NCI-H1930 (cell line): ENCODE data around the gene HMMR.
"Not testable (repeated sequence)": the region's sequence is repeated elsewhere in the genome, so short reads cannot be mapped to it uniquely, and the experiment has no call there.

Experiments used
- DNase-seq, 2 experiments: peaks; one replicate each; lab custom pipeline; 2025; lab: John Stamatoyannopoulos, UW

The HMMR gene

GRCh38 chr5:163508753-163509152, 48.3 kb downstream of the HMMR start:
- DNase-seq = no peak

- DNase-seq = no peak
These were observed 49.0 kb downstream of the HMMR start for GRCh38 chr5:163509291-163509951.

DNA sequence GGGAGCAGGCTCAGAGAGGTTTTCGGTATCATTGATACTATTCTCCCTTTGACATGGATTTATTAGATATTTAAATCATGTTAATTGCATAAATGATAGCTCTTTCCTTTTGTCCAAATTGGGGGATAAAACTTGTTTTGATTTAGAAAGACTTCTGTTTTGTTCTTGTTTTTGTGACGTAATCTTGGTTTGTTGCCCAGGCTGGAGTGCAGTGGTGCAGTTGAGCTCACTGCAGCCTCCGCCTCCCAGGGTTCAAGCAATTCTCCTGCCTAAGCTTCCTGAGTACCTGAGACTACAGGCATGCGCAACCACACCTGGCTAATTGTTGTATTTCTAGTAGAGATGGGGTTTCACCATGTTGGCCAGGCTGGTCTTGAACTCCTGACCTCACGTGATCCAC, 52.1 kb downstream of the HMMR start:
- no peak for DNase-seq

GRCh38 chr5:163525096-163525495, 64.7 kb downstream of the HMMR start:
- DNase-seq = no peak

DNA sequence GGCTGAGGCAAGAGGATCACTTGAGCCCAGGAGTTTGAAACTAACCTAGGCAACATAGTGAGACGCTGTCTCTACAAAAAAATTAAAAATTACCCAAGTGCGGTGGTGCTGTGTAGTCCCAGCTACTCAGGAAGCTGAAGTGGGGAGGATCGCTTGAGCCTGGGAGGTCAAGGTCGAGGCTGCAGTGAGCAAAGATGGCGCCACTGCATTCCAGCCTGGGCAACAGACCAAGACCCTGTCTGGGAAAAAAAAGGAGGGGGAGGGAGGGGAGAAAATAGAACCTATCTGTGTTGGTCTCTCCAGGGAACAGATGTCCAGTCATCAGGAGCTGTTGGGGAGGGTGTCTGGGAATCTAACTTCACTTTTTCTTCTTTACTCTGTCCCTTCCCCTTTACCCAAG, 69.3 kb downstream of the HMMR start:
- no peak for DNase-seq

- DNase-seq = no peak
These were observed 70.8 kb downstream of the HMMR start for GRCh38 chr5:163531272-163531671.

DNA sequence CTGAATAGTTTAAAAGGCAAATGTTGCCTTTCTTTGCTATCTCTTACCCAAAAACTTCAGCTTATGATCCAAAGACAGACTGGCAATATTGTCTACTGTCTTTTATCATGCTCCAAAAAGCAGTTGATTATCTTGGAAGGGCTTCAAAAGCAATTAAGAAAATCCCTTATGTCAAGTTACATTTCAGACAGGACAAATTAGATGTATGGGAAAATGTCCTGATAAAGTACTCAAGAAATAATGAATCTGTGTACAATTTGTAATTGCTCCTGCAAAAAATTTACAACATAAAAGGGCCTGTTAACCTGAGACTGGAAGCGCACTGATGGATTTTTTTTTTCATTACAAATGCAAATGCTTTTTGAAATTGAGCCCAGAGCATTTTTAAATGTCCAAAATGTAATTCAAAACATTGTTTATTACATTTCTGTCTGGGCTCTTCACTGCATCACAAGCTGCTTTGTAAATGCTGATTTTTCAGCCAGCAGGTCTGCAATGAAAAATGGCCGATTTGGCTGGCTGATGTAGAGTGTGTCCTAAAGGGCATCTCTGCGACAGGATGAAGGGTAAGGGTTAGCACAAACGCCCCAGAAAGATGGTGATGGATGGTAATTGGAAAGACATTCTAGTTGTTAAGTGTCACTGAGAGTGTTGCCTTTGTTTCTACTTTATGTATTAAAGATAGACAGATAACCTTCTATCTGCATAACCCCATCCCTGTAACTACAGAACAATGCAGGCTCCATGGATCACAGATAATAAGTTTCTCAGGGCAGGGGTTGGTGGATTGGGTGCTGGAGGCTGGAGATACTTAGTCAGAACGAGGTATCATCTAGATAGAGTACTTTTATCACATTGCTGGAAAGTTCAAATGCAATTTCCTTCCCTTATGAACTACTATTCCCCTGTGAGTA, 72.0 kb downstream of the HMMR start:
- DNase-seq = no peak

DNA sequence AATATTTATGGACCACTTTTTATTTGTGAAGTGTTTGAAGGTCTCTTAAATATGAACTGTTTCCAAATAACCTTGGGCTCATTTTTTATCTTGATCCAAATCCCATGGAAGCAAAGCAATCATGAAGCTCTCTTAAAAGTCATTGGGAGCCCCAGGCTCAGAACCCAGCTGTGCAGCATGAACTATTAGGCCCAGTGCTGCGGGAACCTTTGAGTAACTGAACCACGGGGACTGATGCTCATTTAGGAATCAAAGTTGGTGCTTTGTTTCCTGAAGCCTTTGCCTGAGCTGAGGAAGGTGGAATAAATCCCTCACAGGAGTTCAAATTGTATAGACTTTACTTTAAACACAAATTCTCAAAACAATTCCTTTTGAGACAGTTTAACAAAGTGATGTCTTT, 72.8 kb downstream of the HMMR start:
- DNase-seq = no peak

DNA sequence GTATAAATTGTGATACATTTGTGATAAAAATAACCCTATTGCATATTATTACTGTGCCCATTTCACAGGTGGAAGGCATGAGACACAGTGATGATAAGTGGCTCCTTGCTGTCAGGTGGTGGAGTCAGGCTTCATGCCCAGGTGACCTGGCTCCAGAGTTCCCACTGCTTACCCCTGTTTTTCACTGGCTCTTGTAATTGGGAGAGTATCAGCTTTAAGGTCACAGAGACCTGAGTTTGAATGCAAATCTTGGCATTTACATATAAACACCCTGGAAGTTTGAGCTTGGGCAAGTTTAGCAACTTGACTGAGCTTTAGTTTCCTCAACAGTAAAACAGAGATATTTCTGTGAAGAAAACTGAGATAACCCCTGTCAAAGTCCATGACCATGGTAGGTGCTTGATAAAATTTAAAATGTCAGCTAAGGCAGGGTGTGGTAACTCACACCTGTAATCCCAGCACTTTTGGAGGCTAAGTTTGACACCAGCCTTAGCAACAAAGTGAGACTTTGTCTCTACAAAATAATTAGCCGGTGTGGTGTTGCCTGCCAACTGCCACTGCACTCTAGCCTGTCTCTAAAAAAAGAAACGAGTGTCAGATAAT, 74.2 kb downstream of the HMMR start:
- DNase-seq = no peak

DNA sequence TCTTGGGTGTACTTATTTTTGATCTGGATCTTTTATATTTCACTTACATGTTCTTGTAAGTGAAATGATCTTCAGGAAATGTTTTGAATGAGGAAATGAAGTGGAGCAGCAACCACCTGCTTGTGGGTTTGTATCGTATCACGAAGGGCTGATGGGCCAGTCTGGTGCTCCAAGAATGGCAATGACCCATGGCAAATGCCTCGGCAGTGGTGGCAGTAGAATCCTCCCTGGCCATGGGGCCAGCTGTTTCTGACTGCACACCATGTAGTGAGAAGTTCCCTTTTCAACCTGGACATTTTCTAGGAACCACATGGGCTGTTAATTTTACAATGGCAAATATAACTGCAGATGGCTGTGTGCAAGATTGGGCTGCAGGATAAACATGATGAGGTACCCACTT, 74.9 kb downstream of the HMMR start:
- no peak for DNase-seq

DNA sequence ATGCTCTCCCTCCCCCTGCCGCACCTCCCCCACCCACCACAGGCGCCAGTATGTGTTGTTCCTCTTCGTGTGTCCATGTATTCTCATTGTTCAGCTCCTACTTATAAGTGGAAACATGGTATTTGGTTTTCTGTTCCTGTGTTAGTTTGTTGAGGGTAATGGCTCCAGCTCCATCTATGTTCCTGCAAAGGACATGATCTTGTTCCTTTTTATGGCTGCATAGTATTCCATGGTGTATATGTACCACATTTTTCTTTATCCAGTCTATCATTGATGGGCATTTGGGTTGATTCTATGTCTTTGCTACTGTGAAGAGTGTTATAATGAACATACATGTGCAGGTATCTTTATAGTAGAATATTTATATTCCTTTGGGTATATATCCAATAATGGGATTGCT, 76.0 kb downstream of the HMMR start:
- DNase-seq = not testable (repeated sequence)

DNA sequence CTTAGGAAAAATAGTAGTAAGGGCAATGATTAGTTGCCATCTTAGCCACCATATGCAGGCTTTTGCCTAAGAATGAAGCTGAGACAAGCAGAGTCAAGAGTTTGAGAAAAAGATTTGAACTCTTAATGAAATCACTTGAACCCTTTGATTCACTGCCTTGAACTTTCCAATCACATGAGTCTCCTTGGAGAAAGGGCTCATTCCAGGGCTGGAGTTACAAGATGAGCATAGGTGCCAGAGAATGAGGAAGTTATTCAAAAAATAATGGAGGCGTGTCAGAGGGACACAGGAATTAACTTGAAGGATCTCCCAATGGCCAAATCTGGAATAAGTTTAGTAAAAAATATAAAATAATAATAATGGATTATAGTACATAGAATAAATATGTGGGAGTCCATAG, 80.3 kb downstream of the HMMR start:
- DNase-seq = no peak
